ENCODE results near the gene CCL24. TPM values are rescaled to one million over a fixed set of nuclear protein-coding genes. Genes with fewer than 3 reads are reported as not detected.

Gene CCL24
- total RNA-seq, 1 donor from 2014 or later = not detected

DNA sequence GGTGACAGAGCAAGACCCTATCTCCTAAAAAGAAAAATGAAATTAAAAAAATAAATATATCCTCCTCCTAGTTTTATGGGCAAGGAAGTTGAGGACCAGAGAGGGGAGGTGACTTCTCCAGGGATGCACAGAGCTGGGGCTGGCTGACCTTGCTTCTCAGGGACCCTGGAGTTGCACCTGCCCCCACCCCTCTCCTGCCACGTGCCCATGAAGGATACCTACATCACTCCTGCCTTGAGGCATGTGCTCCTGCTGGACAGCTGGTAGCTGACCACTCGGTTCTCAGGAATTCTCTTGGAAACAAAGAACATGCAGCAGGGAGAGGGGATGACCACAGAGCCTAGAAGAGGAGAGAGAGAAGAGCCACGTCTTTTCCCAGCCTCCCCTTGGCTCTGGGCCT, 522 bp downstream of the CCL24 start:
- H3K27me3 ChIP-seq = no peaks in the 10 kb centered on the region
- no peaks in the 10 kb centered on the region for H3K4me1 ChIP-seq
- H3K4me3 ChIP-seq = no peak overlapping the region
- H3K27ac ChIP-seq = no peak overlapping the region
- TF ChIP-seq POLR2A (IDR thresholded peaks at IDR 0.05) (no peak), POLR2AphosphoS5 (IDR thresholded peaks at IDR 0.05; ENCODE audit: insufficient read depth in 1 of 2, low read depth in 1 of 2) (no peak)
- TF ChIP-seq, protein P1, sequence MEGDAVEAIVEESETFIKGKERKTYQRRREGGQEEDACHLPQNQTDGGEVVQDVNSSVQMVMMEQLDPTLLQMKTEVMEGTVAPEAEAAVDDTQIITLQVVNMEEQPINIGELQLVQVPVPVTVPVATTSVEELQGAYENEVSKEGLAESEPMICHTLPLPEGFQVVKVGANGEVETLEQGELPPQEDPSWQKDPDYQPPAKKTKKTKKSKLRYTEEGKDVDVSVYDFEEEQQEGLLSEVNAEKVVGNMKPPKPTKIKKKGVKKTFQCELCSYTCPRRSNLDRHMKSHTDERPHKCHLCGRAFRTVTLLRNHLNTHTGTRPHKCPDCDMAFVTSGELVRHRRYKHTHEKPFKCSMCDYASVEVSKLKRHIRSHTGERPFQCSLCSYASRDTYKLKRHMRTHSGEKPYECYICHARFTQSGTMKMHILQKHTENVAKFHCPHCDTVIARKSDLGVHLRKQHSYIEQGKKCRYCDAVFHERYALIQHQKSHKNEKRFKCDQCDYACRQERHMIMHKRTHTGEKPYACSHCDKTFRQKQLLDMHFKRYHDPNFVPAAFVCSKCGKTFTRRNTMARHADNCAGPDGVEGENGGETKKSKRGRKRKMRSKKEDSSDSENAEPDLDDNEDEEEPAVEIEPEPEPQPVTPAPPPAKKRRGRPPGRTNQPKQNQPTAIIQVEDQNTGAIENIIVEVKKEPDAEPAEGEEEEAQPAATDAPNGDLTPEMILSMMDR (IDR thresholded peaks at IDR 0.05) = no peak
- no peaks in the 10 kb centered on the region for H3K9me3 ChIP-seq
- intact Hi-C loops (cut with DNase I) = no loop called here
- no peaks in the 10 kb centered on the region for H3K36me3 ChIP-seq
- no peak for DNase-seq (ENCODE audit: extremely low spot score in 2 of 2)

DNA sequence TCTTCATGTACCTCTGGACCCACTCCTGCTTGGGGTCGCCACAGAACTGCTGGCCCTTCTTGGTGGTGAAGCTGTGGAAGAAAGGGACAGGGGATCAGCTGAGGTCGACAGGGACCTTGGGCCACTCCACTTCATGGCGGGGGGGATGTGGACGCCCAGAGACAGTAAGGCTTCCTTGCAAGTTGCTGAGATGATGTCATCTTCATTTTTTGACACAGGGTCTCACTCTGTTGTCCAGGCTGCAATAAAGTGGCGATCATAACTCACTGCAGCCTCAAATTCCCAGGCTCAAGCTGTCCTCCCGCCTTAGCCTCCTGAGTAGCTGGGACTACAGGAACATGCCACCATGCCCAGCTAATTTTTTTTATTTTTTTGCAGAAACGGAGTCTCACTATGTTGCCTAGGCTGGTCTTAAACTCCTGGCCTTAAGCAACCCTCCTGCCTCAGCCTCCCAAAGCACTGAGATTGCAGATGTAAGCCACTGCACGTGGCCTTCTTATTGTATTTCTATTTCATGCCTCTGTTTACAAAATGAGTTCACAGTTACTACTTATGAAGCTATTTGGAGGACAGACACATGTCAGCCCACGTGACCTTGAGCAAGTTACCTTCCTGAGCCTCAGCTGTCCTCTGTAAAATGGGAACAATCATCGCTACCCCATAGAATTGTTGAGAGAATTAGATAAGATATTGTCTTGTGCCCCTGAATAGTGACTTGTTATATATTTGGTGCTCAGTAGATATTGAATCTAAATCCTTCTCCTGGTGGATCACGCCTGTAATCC, 1.5 kb downstream of the CCL24 start:
- intact Hi-C loops (cut with DNase I) = no loop called here
- H3K36me3 ChIP-seq = no peaks in the 10 kb centered on the region
- peaks cover 5% of the 10 kb centered on the region for H3K9me3 ChIP-seq
- H3K4me1 ChIP-seq = no peaks in the 10 kb centered on the region
- TF ChIP-seq POLR2A (IDR thresholded peaks at IDR 0.05) = no peak
- TF ChIP-seq POLR2AphosphoS5 (IDR thresholded peaks at IDR 0.05; ENCODE audit: insufficient read depth in 1 of 2, low read depth in 1 of 2) = no peak
- TF ChIP-seq, protein P1 (IDR thresholded peaks at IDR 0.05) = no peak
- H3K27ac ChIP-seq = no peak overlapping the region
- no peak for DNase-seq (ENCODE audit: extremely low spot score in 2 of 2)
- no peak overlapping the region for H3K4me3 ChIP-seq
- no peaks in the 10 kb centered on the region for H3K27me3 ChIP-seq

DNA sequence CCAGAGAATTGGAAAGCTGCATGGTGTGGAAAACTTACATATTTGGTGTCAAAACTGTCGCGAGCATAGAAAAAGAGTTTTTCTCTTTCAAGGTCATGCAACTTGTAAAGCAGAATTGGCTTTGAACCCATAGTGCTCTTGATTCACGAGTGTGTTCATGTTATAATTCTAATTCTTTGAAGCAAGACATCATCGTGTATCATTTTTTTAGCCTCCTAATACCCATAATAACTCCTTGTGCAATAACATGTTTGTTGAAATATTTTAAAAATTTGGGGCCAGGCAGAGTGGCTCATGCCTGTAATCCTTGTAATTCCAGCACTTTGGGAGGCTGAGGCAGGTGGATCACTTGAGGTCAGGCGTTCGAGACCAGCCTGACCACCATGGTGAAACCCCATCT, 4.2 kb downstream of the CCL24 start:
- H3K36me3 ChIP-seq = no peaks in the 10 kb centered on the region
- H3K4me1 ChIP-seq = no peaks in the 10 kb centered on the region
- H3K27ac ChIP-seq = no peak overlapping the region
- intact Hi-C loops (cut with DNase I) = no loop called here
- DNase-seq (ENCODE audit: extremely low spot score in 2 of 2) = no peak
- TF ChIP-seq POLR2A (IDR thresholded peaks at IDR 0.05) = no peak
- no peak for TF ChIP-seq POLR2AphosphoS5 (IDR thresholded peaks at IDR 0.05; ENCODE audit: insufficient read depth in 1 of 2, low read depth in 1 of 2)
- TF ChIP-seq, protein P1 (IDR thresholded peaks at IDR 0.05) = no peak
- H3K4me3 ChIP-seq = no peak overlapping the region
- H3K27me3 ChIP-seq = no peaks in the 10 kb centered on the region
- H3K9me3 ChIP-seq = peaks cover 13% of the 10 kb centered on the region

DNA sequence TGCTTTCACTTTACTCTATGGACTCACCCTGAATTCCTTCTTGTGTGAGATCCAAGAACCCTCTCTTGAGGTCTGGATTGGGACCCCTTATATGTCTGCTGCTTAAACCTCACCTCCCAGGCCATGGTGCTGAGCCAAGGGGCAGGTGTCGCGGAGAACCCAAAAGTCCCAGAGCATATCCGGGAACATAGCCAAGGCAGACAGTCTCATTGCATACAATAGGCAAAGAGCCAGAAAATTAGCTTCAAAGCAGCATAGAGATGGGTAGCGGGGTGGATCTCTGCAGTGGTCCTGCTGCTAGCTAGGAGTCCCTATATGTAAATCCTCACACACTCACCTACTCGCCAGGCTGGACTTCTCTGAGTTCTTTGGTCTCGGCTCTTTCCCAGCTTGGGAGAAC, 5.5 kb downstream of the CCL24 start:
- no peaks in the 10 kb centered on the region for H3K36me3 ChIP-seq
- no peaks in the 10 kb centered on the region for H3K27me3 ChIP-seq
- intact Hi-C loops (cut with DNase I) = no loop called here
- DNase-seq (ENCODE audit: extremely low spot score in 2 of 2) = no peak
- peaks cover 13% of the 10 kb centered on the region for H3K9me3 ChIP-seq
- no peak overlapping the region for H3K27ac ChIP-seq
- H3K4me3 ChIP-seq = no peak overlapping the region
- TF ChIP-seq, protein P1 (IDR thresholded peaks at IDR 0.05) = no peak
- TF ChIP-seq POLR2A (IDR thresholded peaks at IDR 0.05) (no peak), POLR2AphosphoS5 (IDR thresholded peaks at IDR 0.05; ENCODE audit: insufficient read depth in 1 of 2, low read depth in 1 of 2) (no peak)
- H3K4me1 ChIP-seq = no peaks in the 10 kb centered on the region

DNA sequence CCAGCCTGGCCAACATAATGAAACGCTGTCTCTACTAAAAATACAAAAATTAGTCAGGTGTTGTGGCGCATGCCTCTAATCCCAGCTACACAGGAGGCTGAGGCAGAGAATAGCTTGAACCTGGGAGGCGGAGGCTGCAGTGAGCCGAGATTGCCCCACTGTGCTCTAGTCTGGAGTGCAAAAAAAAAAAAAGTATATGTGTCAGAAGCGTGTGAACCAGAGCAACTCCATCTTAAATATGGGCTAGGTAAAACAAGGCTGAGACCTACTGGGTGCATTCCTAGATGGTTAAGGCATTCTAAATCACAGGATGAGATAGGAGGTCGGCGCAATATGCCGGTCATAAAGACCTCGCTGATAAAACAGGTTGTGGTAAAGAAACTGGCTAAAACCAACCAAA, 6.2 kb downstream of the CCL24 start:
- Histone ChIP-seq H3K4me3 (no peak overlapping the region), H3K27ac (no peak overlapping the region), H3K9me3 (peaks cover 13% of the 10 kb centered on the region), H3K27me3 (no peaks in the 10 kb centered on the region), H3K4me1 (no peaks in the 10 kb centered on the region), H3K36me3 (no peaks in the 10 kb centered on the region)
- TF ChIP-seq POLR2A (IDR thresholded peaks at IDR 0.05) (no peak), POLR2AphosphoS5 (IDR thresholded peaks at IDR 0.05; ENCODE audit: insufficient read depth in 1 of 2, low read depth in 1 of 2) (no peak)
- TF ChIP-seq, protein P1 (IDR thresholded peaks at IDR 0.05) = no peak
- intact Hi-C loops (cut with DNase I) = no loop called here
- DNase-seq (ENCODE audit: extremely low spot score in 2 of 2) = no peak
